GM23338 (cell line): ENCODE data around the gene DHFR2. TPM values are rescaled to one million over a fixed set of nuclear protein-coding genes. Genes with fewer than 3 reads are reported as not detected.

Source experiments
- ATAC-seq: fragments of 200-7000 bp; cut with Tn5 transposase; 3 replicates; pipeline ENCODE4 v1.9.1; 2020
- DNase-seq: peaks from one replicate; pipeline ENCODE4 v3.0.0-alpha.2; 2015; ENCODE audit warnings: low spot score
- H2AFZ ChIP-seq: fragments of 200-600 bp; sonication (generic); 2 replicates; pipeline ENCODE4 v1.8.0; 2016; ENCODE audit warnings: antibody characterized with exemption, mild to moderate bottlenecking, moderate library complexity
- H3F3A ChIP-seq: fragments of 200-600 bp; sonication (generic); replicated peaks from 2 replicates; pipeline ENCODE4 v1.8.0; 2017; ENCODE audit warnings: antibody characterized with exemption, mixed run types, low read depth
- H3K27ac ChIP-seq: fragments of 200-600 bp; sonication (generic); 2 replicates; pipeline ENCODE4 v1.6.1; 2016; ENCODE audit warnings: low read depth
- H3K27me3 ChIP-seq: fragments of 200-600 bp; sonication (generic); 2 replicates; pipeline ENCODE4 v1.8.0; 2016; ENCODE audit warnings: mild to moderate bottlenecking, mixed run types, moderate library complexity; ENCODE audit not compliant: insufficient read depth
- H3K36me3 ChIP-seq: fragments of 200-600 bp; sonication (generic); 2 replicates; pipeline ENCODE4 v1.8.0; 2016; ENCODE audit warnings: mild to moderate bottlenecking; ENCODE audit not compliant: insufficient read depth
- H3K4me1 ChIP-seq: fragments of 200-600 bp; sonication (generic); 2 replicates; pipeline ENCODE4 v1.8.0; 2016; ENCODE audit warnings: mild to moderate bottlenecking, moderate library complexity; ENCODE audit not compliant: insufficient read depth
- H3K4me2 ChIP-seq: fragments of 200-600 bp; sonication (generic); 2 replicates; pipeline ENCODE4 v1.7.1; 2017; ENCODE audit warnings: mixed run types
- H3K4me3 ChIP-seq: fragments of 200-600 bp; sonication (generic); 2 replicates; pipeline ENCODE4 v1.6.1; 2016; ENCODE audit warnings: mixed run types
- H3K79me2 ChIP-seq: fragments of 200-600 bp; sonication (generic); replicated peaks from 2 replicates; pipeline ENCODE4 v1.8.0; 2017; ENCODE audit warnings: mild to moderate bottlenecking; ENCODE audit not compliant: insufficient read depth
- H3K9me2 ChIP-seq: fragments of 200-600 bp; sonication (generic); 2 replicates; pipeline ENCODE4 v1.8.0; 2017; ENCODE audit not compliant: insufficient read depth
- H4K20me1 ChIP-seq: fragments of 200-600 bp; sonication (generic); replicated peaks from 2 replicates; pipeline ENCODE4 v1.8.0; 2017; ENCODE audit warnings: mild to moderate bottlenecking; ENCODE audit not compliant: insufficient read depth
- H3K27ac Mint-ChIP-seq: 2 replicates; pipeline ENCODE4 v1.8.0; 2020; ENCODE audit warnings: inconsistent platforms, mild to moderate bottlenecking, moderate library complexity, mixed read lengths
- H3K27me3 Mint-ChIP-seq: 3 replicates; pipeline ENCODE4 v1.8.0; 2022; ENCODE audit warnings: low read depth, mild to moderate bottlenecking, moderate library complexity, mixed read lengths, inconsistent platforms; ENCODE audit not compliant: insufficient read depth, poor library complexity
- H3K36me3 Mint-ChIP-seq: 3 replicates; pipeline ENCODE4 v1.8.0; 2021; ENCODE audit warnings: low read depth, mild to moderate bottlenecking, inconsistent platforms, moderate library complexity, mixed read lengths
- H3K4me1 Mint-ChIP-seq: 3 replicates; pipeline ENCODE4 v1.8.0; 2020; ENCODE audit warnings: mild to moderate bottlenecking, inconsistent platforms, mixed read lengths
- H3K4me3 Mint-ChIP-seq: 3 replicates; pipeline ENCODE4 v1.8.0; 2021; ENCODE audit warnings: moderate library complexity, mild to moderate bottlenecking, inconsistent platforms, mixed read lengths
- H3K9me3 Mint-ChIP-seq: 3 replicates; pipeline ENCODE4 v1.8.0; 2020; ENCODE audit warnings: moderate library complexity, mild to moderate bottlenecking, inconsistent platforms, mixed read lengths
- CREB1 ChIP-seq: fragments of 250-450 bp; sonication (Bioruptor Pico); IDR thresholded peaks from 2 replicates; pipeline ENCODE4 v1.5.0; 2020; ENCODE audit warnings: low read depth, mild to moderate bottlenecking, moderate library complexity
- EZH2phosphoT487 ChIP-seq: fragments of 200-600 bp; sonication (generic); IDR thresholded peaks from one replicate; pipeline ENCODE4 v1.8.1; 2018; ENCODE audit warnings: antibody characterized with exemption; ENCODE audit not compliant: unreplicated experiment
- JUNB ChIP-seq: IDR thresholded peaks from one replicate; pipeline ENCODE4 v1.6.1; 2016; ENCODE audit warnings: antibody characterized with exemption; ENCODE audit not compliant: unreplicated experiment
- NANOG ChIP-seq: IDR thresholded peaks from 2 replicates; pipeline ENCODE4 v1.6.1; 2016; ENCODE audit warnings: antibody characterized with exemption, borderline replicate concordance
- POLR2AphosphoS5 ChIP-seq: IDR thresholded peaks from 2 replicates; pipeline ENCODE4 v1.6.1; 2016; ENCODE audit warnings: antibody characterized with exemption, low read depth
- STAT1 ChIP-seq: IDR thresholded peaks from one replicate; pipeline ENCODE4 v1.6.1; 2016; ENCODE audit warnings: antibody characterized with exemption; ENCODE audit not compliant: unreplicated experiment
- ZNF114 ChIP-seq: fragments of 250-450 bp; sonication (Bioruptor Pico); IDR thresholded peaks from 2 replicates; pipeline ENCODE4 v1.5.0; 2020; ENCODE audit warnings: mild to moderate bottlenecking, moderate library complexity
- ZNF331 ChIP-seq: fragments of 250-450 bp; sonication (Bioruptor Pico); IDR thresholded peaks from 2 replicates; pipeline ENCODE4 v1.5.0; 2020; ENCODE audit warnings: low read depth, mild to moderate bottlenecking, moderate library complexity
- polyA plus RNA-seq: library from polyadenylated mRNA; unstranded; fragments of >200 nt; fragmentation: Nextera tagmentation; extraction: Ambion mirVana; gene quantifications from 2 replicates; pipeline ENCODE4 v1.2.1, GENCODE V29; 2016
- total RNA-seq: library from RNA; depleted of rRNA; stranded (reverse); fragments of >200 nt; shearing (Covaris generic); gene quantifications from 2 replicates; pipeline ENCODE4 v1.2.3, GENCODE V29; 2014
- TF ChIP-seq, protein P1 (sequence below): IDR thresholded peaks from one replicate; pipeline ENCODE4 v1.6.1; 2018; ENCODE audit warnings: antibody characterized with exemption; ENCODE audit not compliant: unreplicated experiment
- TF ChIP-seq, protein P2 (sequence below): IDR thresholded peaks from 2 replicates; pipeline ENCODE4 v1.6.1; 2016; ENCODE audit warnings: antibody characterized with exemption
- TF ChIP-seq, protein P3 (sequence below): fragments of 250-450 bp; sonication (Bioruptor Pico); IDR thresholded peaks from 2 replicates; pipeline ENCODE4 v1.5.0; 2020; ENCODE audit warnings: mild to moderate bottlenecking, moderate library complexity

The DHFR2 gene
- total and polyA plus RNA-seq, 2 experiments from 2014 or later = 1.1 to 1.6 TPM

DNA sequence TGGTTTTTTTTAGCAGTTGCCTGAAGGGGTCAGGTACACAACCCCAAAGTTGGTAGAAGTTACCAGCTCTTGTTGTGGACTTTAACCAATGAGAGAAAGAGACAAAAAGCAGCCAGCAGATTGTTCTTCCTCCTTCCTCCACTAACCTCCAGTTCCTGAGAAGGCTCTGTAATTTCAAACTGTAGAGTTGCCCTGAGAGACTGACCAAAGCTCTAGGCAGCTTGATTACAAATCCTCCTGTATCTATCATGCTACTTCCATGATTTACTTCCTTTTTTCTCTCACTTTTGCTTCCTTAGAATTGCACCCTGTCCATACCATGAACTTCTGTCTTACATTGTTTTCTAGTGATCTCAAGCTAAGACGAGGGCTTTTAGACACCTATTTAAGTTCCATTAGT, 29.4 kb upstream of the DHFR2 start:
- H3K27me3 ChIP-seq = no peaks in the 10 kb centered on the region
- H4K20me1 ChIP-seq = no peaks in the 10 kb centered on the region; the same call in 1 of the 2 replicates
- DNase-seq = no peak
- no peak overlapping the region for H3K27ac ChIP-seq
- TF ChIP-seq ZNF114 (CRISPR knock-in tag) (no peak), STAT1 (no peak), EZH2phosphoT487 (no peak), CREB1 (CRISPR knock-in tag) (no peak), ZNF331 (no peak), NANOG (no peak), JUNB (no peak), POLR2AphosphoS5 (no peak)
- TF ChIP-seq, protein P1, sequence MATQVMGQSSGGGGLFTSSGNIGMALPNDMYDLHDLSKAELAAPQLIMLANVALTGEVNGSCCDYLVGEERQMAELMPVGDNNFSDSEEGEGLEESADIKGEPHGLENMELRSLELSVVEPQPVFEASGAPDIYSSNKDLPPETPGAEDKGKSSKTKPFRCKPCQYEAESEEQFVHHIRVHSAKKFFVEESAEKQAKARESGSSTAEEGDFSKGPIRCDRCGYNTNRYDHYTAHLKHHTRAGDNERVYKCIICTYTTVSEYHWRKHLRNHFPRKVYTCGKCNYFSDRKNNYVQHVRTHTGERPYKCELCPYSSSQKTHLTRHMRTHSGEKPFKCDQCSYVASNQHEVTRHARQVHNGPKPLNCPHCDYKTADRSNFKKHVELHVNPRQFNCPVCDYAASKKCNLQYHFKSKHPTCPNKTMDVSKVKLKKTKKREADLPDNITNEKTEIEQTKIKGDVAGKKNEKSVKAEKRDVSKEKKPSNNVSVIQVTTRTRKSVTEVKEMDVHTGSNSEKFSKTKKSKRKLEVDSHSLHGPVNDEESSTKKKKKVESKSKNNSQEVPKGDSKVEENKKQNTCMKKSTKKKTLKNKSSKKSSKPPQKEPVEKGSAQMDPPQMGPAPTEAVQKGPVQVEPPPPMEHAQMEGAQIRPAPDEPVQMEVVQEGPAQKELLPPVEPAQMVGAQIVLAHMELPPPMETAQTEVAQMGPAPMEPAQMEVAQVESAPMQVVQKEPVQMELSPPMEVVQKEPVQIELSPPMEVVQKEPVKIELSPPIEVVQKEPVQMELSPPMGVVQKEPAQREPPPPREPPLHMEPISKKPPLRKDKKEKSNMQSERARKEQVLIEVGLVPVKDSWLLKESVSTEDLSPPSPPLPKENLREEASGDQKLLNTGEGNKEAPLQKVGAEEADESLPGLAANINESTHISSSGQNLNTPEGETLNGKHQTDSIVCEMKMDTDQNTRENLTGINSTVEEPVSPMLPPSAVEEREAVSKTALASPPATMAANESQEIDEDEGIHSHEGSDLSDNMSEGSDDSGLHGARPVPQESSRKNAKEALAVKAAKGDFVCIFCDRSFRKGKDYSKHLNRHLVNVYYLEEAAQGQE = no peak
- TF ChIP-seq, protein P2, sequence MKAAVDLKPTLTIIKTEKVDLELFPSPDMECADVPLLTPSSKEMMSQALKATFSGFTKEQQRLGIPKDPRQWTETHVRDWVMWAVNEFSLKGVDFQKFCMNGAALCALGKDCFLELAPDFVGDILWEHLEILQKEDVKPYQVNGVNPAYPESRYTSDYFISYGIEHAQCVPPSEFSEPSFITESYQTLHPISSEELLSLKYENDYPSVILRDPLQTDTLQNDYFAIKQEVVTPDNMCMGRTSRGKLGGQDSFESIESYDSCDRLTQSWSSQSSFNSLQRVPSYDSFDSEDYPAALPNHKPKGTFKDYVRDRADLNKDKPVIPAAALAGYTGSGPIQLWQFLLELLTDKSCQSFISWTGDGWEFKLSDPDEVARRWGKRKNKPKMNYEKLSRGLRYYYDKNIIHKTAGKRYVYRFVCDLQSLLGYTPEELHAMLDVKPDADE = no peak
- TF ChIP-seq, protein P3, sequence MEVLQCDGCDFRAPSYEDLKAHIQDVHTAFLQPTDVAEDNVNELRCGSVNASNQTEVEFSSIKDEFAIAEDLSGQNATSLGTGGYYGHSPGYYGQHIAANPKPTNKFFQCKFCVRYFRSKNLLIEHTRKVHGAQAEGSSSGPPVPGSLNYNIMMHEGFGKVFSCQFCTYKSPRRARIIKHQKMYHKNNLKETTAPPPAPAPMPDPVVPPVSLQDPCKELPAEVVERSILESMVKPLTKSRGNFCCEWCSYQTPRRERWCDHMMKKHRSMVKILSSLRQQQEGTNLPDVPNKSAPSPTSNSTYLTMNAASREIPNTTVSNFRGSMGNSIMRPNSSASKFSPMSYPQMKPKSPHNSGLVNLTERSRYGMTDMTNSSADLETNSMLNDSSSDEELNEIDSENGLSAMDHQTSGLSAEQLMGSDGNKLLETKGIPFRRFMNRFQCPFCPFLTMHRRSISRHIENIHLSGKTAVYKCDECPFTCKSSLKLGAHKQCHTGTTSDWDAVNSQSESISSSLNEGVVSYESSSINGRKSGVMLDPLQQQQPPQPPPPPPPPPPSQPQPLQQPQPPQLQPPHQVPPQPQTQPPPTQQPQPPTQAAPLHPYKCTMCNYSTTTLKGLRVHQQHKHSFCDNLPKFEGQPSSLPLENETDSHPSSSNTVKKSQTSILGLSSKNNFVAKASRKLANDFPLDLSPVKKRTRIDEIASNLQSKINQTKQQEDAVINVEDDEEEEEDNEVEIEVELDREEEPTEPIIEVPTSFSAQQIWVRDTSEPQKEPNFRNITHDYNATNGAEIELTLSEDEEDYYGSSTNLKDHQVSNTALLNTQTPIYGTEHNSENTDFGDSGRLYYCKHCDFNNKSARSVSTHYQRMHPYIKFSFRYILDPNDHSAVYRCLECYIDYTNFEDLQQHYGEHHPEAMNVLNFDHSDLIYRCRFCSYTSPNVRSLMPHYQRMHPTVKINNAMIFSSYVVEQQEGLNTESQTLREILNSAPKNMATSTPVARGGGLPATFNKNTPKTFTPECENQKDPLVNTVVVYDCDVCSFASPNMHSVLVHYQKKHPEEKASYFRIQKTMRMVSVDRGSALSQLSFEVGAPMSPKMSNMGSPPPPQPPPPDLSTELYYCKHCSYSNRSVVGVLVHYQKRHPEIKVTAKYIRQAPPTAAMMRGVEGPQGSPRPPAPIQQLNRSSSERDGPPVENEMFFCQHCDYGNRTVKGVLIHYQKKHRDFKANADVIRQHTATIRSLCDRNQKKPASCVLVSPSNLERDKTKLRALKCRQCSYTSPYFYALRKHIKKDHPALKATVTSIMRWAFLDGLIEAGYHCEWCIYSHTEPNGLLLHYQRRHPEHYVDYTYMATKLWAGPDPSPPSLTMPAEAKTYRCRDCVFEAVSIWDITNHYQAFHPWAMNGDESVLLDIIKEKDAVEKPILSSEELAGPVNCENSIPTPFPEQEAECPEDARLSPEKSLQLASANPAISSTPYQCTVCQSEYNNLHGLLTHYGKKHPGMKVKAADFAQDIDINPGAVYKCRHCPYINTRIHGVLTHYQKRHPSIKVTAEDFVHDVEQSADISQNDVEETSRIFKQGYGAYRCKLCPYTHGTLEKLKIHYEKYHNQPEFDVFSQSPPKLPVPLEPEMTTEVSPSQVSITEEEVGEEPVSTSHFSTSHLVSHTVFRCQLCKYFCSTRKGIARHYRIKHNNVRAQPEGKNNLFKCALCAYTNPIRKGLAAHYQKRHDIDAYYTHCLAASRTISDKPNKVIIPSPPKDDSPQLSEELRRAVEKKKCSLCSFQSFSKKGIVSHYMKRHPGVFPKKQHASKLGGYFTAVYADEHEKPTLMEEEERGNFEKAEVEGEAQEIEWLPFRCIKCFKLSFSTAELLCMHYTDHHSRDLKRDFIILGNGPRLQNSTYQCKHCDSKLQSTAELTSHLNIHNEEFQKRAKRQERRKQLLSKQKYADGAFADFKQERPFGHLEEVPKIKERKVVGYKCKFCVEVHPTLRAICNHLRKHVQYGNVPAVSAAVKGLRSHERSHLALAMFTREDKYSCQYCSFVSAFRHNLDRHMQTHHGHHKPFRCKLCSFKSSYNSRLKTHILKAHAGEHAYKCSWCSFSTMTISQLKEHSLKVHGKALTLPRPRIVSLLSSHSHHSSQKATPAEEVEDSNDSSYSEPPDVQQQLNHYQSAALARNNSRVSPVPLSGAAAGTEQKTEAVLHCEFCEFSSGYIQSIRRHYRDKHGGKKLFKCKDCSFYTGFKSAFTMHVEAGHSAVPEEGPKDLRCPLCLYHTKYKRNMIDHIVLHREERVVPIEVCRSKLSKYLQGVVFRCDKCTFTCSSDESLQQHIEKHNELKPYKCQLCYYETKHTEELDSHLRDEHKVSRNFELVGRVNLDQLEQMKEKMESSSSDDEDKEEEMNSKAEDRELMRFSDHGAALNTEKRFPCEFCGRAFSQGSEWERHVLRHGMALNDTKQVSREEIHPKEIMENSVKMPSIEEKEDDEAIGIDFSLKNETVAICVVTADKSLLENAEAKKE = no peak
- no peak for ATAC-seq
- Mint-ChIP-seq H3K36me3 (no peaks in the 10 kb centered on the region; the same call in 2 of the 3 replicates), H3K9me3 (no peaks in the 10 kb centered on the region), H3K27ac (no peak overlapping the region), H3K27me3 (no peaks in the 10 kb centered on the region), H3K4me1 (no peaks in the 10 kb centered on the region), H3K4me3 (no peak overlapping the region)
- H3K4me3 ChIP-seq = no peak overlapping the region
- H3K4me2 ChIP-seq = no peak overlapping the region
- no peaks in the 10 kb centered on the region for H3K79me2 ChIP-seq
- H3K4me1 ChIP-seq = no peaks in the 10 kb centered on the region
- H3K9me2 ChIP-seq = no peaks in the 10 kb centered on the region
- no peak overlapping the region for H2AFZ ChIP-seq
- no peaks in the 10 kb centered on the region for H3F3A ChIP-seq
- H3K36me3 ChIP-seq = no peaks in the 10 kb centered on the region
